DND-41 (cell line): ENCODE measurements around the gene RASGRF2.

Experiments used
- ATAC-seq: fragments of 200-7000 bp; cut with Tn5 transposase; 3 replicates; pipeline ENCODE4 v1.9.1; 2021; ENCODE audit warnings: low read depth; ENCODE audit not compliant: insufficient read depth
- DNase-seq: peaks from one replicate; pipeline ENCODE4 v3.0.0-alpha.2; 2020
- H2AFZ ChIP-seq: 2 replicates; pipeline ENCODE4 v1.6.0; 2012; ENCODE audit warnings: low read depth, low read length
- H3K27ac ChIP-seq: 2 replicates; pipeline ENCODE4 v1.5.1; 2012; ENCODE audit warnings: low read length, inconsistent platforms
- H3K27me3 ChIP-seq: fragments of 200-600 bp; sonication (generic); 2 replicates; pipeline ENCODE4 v1.6.0; 2012; ENCODE audit warnings: low read length, mild to moderate bottlenecking, inconsistent platforms; ENCODE audit not compliant: insufficient read depth, poor library complexity
- H3K36me3 ChIP-seq: 2 replicates; pipeline ENCODE4 v1.5.1; 2012; ENCODE audit warnings: low read length, inconsistent platforms; ENCODE audit not compliant: insufficient read depth
- H3K4me1 ChIP-seq: 2 replicates; pipeline ENCODE4 v1.5.1; 2012; ENCODE audit warnings: mild to moderate bottlenecking, low read length; ENCODE audit not compliant: insufficient read depth
- H3K4me2 ChIP-seq: 2 replicates; pipeline ENCODE4 v1.6.0; 2012; ENCODE audit warnings: mild to moderate bottlenecking, moderate library complexity, low read length, inconsistent platforms; ENCODE audit not compliant: insufficient read depth
- H3K4me3 ChIP-seq, 2 experiments: fragments of 200-600 bp in 1 of 2; shearing (Covaris generic) in 1 of 2; 2 replicates each; pipeline ENCODE4 v1.5.1; 2012 to 2016; ENCODE audit warnings: inconsistent platforms in 2 of 2, low read length in 2 of 2, mild to moderate bottlenecking in 2 of 2, low read depth in 1 of 2, moderate library complexity in 1 of 2
- H3K79me2 ChIP-seq: 2 replicates; pipeline ENCODE4 v1.6.0; 2012; ENCODE audit warnings: low read length, inconsistent platforms; ENCODE audit not compliant: insufficient read depth
- H3K9ac ChIP-seq: 2 replicates; pipeline ENCODE4 v1.6.0; 2012; ENCODE audit warnings: low read depth, mild to moderate bottlenecking, inconsistent platforms, low read length, moderate library complexity
- H3K9me3 ChIP-seq: 2 replicates; pipeline ENCODE4 v1.5.1; 2012; ENCODE audit warnings: low read length, moderate library complexity, mild to moderate bottlenecking, inconsistent platforms; ENCODE audit not compliant: insufficient read depth, severe bottlenecking
- H4K20me1 ChIP-seq: 2 replicates; pipeline ENCODE4 v1.6.0; 2012; ENCODE audit warnings: low read length; ENCODE audit not compliant: insufficient read depth
- EZH2 ChIP-seq: IDR thresholded peaks from 3 replicates; pipeline ENCODE4 v1.6.1; 2012; ENCODE audit warnings: borderline replicate concordance, low read depth, mild to moderate bottlenecking, moderate library complexity, low read length, inconsistent platforms; ENCODE audit not compliant: severe bottlenecking
- TF ChIP-seq, protein P1 (sequence below): IDR thresholded peaks from 2 replicates; pipeline ENCODE4 v1.5.1; 2012; ENCODE audit warnings: borderline replicate concordance, low read length, moderate library complexity, mild to moderate bottlenecking; ENCODE audit not compliant: poor library complexity, severe bottlenecking; ENCODE audit errors: extremely low read depth

RASGRF2 gene

GRCh38 chr5:81247441-81247972 lies 287.3 kb downstream of the RASGRF2 start:
- Histone ChIP-seq H3K36me3 (peaks cover 3% of the 10 kb centered on the region; the same call in 1 of the 2 replicates), H3K79me2 (no peaks in the 10 kb centered on the region), H4K20me1 (no peaks in the 10 kb centered on the region), H3K27me3 (no peaks in the 10 kb centered on the region), H2AFZ (no peak overlapping the region), H3K9me3 (no peaks in the 10 kb centered on the region), H3K4me3 (no peak overlapping the region), H3K27ac (no peak overlapping the region), H3K4me1 (no peaks in the 10 kb centered on the region), H3K9ac (no peak overlapping the region), H3K4me2 (no peak overlapping the region)
- ATAC-seq = no peak
- TF ChIP-seq, protein P1, sequence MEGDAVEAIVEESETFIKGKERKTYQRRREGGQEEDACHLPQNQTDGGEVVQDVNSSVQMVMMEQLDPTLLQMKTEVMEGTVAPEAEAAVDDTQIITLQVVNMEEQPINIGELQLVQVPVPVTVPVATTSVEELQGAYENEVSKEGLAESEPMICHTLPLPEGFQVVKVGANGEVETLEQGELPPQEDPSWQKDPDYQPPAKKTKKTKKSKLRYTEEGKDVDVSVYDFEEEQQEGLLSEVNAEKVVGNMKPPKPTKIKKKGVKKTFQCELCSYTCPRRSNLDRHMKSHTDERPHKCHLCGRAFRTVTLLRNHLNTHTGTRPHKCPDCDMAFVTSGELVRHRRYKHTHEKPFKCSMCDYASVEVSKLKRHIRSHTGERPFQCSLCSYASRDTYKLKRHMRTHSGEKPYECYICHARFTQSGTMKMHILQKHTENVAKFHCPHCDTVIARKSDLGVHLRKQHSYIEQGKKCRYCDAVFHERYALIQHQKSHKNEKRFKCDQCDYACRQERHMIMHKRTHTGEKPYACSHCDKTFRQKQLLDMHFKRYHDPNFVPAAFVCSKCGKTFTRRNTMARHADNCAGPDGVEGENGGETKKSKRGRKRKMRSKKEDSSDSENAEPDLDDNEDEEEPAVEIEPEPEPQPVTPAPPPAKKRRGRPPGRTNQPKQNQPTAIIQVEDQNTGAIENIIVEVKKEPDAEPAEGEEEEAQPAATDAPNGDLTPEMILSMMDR = no peak
- TF ChIP-seq EZH2 = no peak
- DNase-seq = no peak

GRCh38 chr5:81249240-81249639 lies 289.1 kb downstream of the RASGRF2 start:
- no peaks in the 10 kb centered on the region for H4K20me1 ChIP-seq
- H3K27ac ChIP-seq = no peak overlapping the region
- TF ChIP-seq, protein P1 = no peak
- no peak for TF ChIP-seq EZH2
- H3K27me3 ChIP-seq = no peaks in the 10 kb centered on the region
- DNase-seq (no peak), ATAC-seq (no peak)
- H3K4me1 ChIP-seq = no peaks in the 10 kb centered on the region
- H3K36me3 ChIP-seq = peaks cover 3% of the 10 kb centered on the region; the same call in 1 of the 2 replicates
- H3K9ac ChIP-seq = no peak overlapping the region
- no peaks in the 10 kb centered on the region for H3K79me2 ChIP-seq
- no peak overlapping the region for H3K4me2 ChIP-seq
- no peaks in the 10 kb centered on the region for H3K9me3 ChIP-seq
- no peak overlapping the region for H2AFZ ChIP-seq
- no peak overlapping the region for H3K4me3 ChIP-seq

- H2AFZ ChIP-seq = no peak overlapping the region
- ATAC-seq (no peak), DNase-seq (no peak)
- no peak overlapping the region for H3K9ac ChIP-seq
- H3K9me3 ChIP-seq = no peaks in the 10 kb centered on the region
- no peaks in the 10 kb centered on the region for H3K79me2 ChIP-seq
- no peak overlapping the region for H3K4me3 ChIP-seq
- H3K27ac ChIP-seq = no peak overlapping the region
- no peaks in the 10 kb centered on the region for H3K27me3 ChIP-seq
- H4K20me1 ChIP-seq = no peaks in the 10 kb centered on the region
- TF ChIP-seq, protein P1 = no peak
- no peak for TF ChIP-seq EZH2
- no peaks in the 10 kb centered on the region for H3K4me1 ChIP-seq
- H3K4me2 ChIP-seq = no peak overlapping the region
- peaks cover 6% of the 10 kb centered on the region for H3K36me3 ChIP-seq
These were observed 289.8 kb downstream of the RASGRF2 start for GRCh38 chr5:81250004-81250403.
